ENCODE data around the gene HOXA3. TPM values are rescaled to one million over a fixed set of nuclear protein-coding genes. Genes with fewer than 3 reads are reported as not detected.

The HOXA3 gene
- polyA plus RNA-seq, 1 donor (not counting 4 experiments of a cell fraction or from before 2014, with no cell fraction given): 0.58 TPM

DNA sequence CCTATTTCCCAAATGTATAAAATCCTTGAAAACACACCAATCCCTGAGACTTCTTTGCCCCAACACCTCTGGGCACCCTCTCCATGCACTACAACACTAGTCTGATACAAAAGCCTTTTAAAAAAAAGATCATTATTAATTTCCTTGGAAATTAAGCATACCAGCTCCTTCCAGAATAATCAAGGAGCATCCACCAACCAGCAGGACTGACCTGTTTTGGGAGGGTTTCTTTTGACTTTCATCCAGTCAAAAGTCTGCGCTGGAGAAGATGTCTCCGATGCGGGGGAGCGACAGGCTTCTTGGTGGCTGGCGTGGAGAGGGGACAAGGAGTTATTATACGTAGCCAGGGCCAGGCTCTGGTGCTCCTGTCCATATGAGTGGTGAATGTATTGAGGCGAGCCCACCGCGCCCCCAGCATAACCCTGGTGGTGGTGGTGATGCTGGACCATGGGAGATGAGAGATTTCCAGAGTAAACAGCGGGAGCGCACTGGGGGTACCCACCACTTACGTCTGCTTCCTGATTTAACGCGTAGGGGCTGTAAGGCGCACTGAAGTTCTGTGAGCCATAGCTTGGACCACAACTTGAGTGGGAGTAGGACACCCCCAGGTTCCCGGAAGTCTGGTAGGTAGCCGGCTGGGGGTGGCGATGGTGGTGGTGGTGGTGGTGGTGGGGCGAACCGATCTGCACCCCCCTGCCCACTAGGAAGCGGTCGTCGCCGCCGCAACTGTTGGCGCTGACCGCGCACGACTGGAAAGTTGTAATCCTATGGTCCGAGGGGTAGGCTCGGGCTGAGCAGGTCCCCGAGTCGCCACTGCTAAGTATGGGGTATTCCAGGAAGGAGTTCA, 57.1 kb downstream of the HOXA3 start:
- H3K9me3 ChIP-seq (ENCODE audit: control insufficient read depth, low read depth, low read length): no peaks in the 10 kb centered on the region
- no peaks in the 10 kb centered on the region for H3K9me1 ChIP-seq (ENCODE audit: control insufficient read depth, extremely low read depth, insufficient read depth, low read length)
- H3K79me2 ChIP-seq (ENCODE audit: control insufficient read depth, insufficient read depth, low read length): peaks cover 62% of the 10 kb centered on the region
- peaks cover 3 to 5% of the 10 kb centered on the region in 2 experiments for H3K36me3 ChIP-seq (ENCODE audit: control insufficient read depth in 2 of 2, extremely low read depth in 1 of 2, insufficient read depth in 2 of 2, low read length in 2 of 2)
- peak overlapping the region; percentile 97 for H3K9ac ChIP-seq (ENCODE audit: control insufficient read depth, extremely low read depth, insufficient read depth, low read length)
- H4K20me1 ChIP-seq (ENCODE audit: control insufficient read depth, extremely low read depth, insufficient read depth, low read length): no peaks in the 10 kb centered on the region
- TF ChIP-seq, protein P1, sequence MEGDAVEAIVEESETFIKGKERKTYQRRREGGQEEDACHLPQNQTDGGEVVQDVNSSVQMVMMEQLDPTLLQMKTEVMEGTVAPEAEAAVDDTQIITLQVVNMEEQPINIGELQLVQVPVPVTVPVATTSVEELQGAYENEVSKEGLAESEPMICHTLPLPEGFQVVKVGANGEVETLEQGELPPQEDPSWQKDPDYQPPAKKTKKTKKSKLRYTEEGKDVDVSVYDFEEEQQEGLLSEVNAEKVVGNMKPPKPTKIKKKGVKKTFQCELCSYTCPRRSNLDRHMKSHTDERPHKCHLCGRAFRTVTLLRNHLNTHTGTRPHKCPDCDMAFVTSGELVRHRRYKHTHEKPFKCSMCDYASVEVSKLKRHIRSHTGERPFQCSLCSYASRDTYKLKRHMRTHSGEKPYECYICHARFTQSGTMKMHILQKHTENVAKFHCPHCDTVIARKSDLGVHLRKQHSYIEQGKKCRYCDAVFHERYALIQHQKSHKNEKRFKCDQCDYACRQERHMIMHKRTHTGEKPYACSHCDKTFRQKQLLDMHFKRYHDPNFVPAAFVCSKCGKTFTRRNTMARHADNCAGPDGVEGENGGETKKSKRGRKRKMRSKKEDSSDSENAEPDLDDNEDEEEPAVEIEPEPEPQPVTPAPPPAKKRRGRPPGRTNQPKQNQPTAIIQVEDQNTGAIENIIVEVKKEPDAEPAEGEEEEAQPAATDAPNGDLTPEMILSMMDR (optimal IDR thresholded peaks at IDR 0.05 in 1 of 3, IDR thresholded peaks at IDR 0.05 in 1 of 3, conservative IDR thresholded peaks at IDR 0.05 in 1 of 3; ENCODE audit: extremely low read depth in 1 of 3, insufficient read depth in 2 of 3, low read length in 3 of 3): no peak
- no peak for TF ChIP-seq EZH2 (IDR thresholded peaks at IDR 0.05; ENCODE audit: low read length)
- dilution Hi-C loops (cut with MboI; ENCODE audit: extremely low pct_ligation_motif_present, low sequenced_read_pairs): loop anchor here (25.0 kb wide), 1 partner anchor 233 kb away; the partner anchor contains the start of gene SKAP2
- no peaks in the 10 kb centered on the region for H3K27me3 ChIP-seq (ENCODE audit: control insufficient read depth, extremely low read depth, insufficient read depth, low read length)
- peak overlapping the region; percentile 65 for H3K27ac ChIP-seq (ENCODE audit: control insufficient read depth, insufficient read depth, low read length)
- DNase-seq (ENCODE audit: low read depth, low spot score): no peak
- H3K4me2 ChIP-seq (ENCODE audit: control insufficient read depth, extremely low read depth, insufficient read depth, low read depth, low read length): peak overlapping the region; percentile 82
- FAIRE-seq: no peak
- H3K4me1 ChIP-seq (ENCODE audit: control insufficient read depth, extremely low read depth, insufficient read depth, low read length): peaks cover 20% of the 10 kb centered on the region
- H2AFZ ChIP-seq (ENCODE audit: control insufficient read depth, low read length): peak overlapping the region; percentile 88
- peak overlapping the region; percentile 83 to 96 (median 89) for H3K4me3 ChIP-seq (ENCODE audit: control insufficient read depth in 2 of 3, extremely low read depth in 1 of 3, insufficient read depth in 2 of 3, low read depth in 1 of 3, low read length in 3 of 3)

- H3K36me3 ChIP-seq (ENCODE audit: control insufficient read depth in 2 of 2, extremely low read depth in 1 of 2, insufficient read depth in 2 of 2, low read length in 2 of 2): peaks cover 3 to 5% of the 10 kb centered on the region in 2 experiments
- peak overlapping the region; percentile 82 for H3K4me2 ChIP-seq (ENCODE audit: control insufficient read depth, extremely low read depth, insufficient read depth, low read depth, low read length)
- DNase-seq (ENCODE audit: low read depth, low spot score) (no peak), FAIRE-seq (peak; percentile 59)
- dilution Hi-C loops (cut with MboI; ENCODE audit: extremely low pct_ligation_motif_present, low sequenced_read_pairs): loop anchor here (25.0 kb wide), 1 partner anchor 232 kb away; the partner anchor contains the start of gene SKAP2
- H3K27ac ChIP-seq (ENCODE audit: control insufficient read depth, insufficient read depth, low read length): no peak overlapping the region
- H3K9me1 ChIP-seq (ENCODE audit: control insufficient read depth, extremely low read depth, insufficient read depth, low read length): no peaks in the 10 kb centered on the region
- peak overlapping the region; percentile 97 for H3K9ac ChIP-seq (ENCODE audit: control insufficient read depth, extremely low read depth, insufficient read depth, low read length)
- no peaks in the 10 kb centered on the region for H3K27me3 ChIP-seq (ENCODE audit: control insufficient read depth, extremely low read depth, insufficient read depth, low read length)
- no peaks in the 10 kb centered on the region for H3K9me3 ChIP-seq (ENCODE audit: control insufficient read depth, low read depth, low read length)
- peak overlapping the region; percentile 83 to 96 (median 89) for H3K4me3 ChIP-seq (ENCODE audit: control insufficient read depth in 2 of 3, extremely low read depth in 1 of 3, insufficient read depth in 2 of 3, low read depth in 1 of 3, low read length in 3 of 3)
- H3K79me2 ChIP-seq (ENCODE audit: control insufficient read depth, insufficient read depth, low read length): peaks cover 56% of the 10 kb centered on the region
- H2AFZ ChIP-seq (ENCODE audit: control insufficient read depth, low read length): no peak overlapping the region
- TF ChIP-seq EZH2 (IDR thresholded peaks at IDR 0.05; ENCODE audit: low read length): no peak
- no peaks in the 10 kb centered on the region for H4K20me1 ChIP-seq (ENCODE audit: control insufficient read depth, extremely low read depth, insufficient read depth, low read length)
- H3K4me1 ChIP-seq (ENCODE audit: control insufficient read depth, extremely low read depth, insufficient read depth, low read length): peaks cover 14% of the 10 kb centered on the region
Measured at GRCh38 chr7:27094304-27095049, 57.9 kb downstream of the HOXA3 start.

All from keratinocyte (primary cell).